Measurements from ENCODE around the gene MLXIP.

MLXIP gene

GRCh38 chr12:122078141-122079032, at the start of gene MLXIP:
Gene MLXIP (plus strand): TSS chr12:122078756. CDS start chr12:122078854, 98 bp downstream.
- in situ Hi-C loops (cut with HindIII; ENCODE audit: low pct_ligation_motif_present, low sequenced_read_pairs) = no loop called here
- Histone ChIP-seq H3K27me3 (replicated peaks) (no peaks in the 10 kb centered on the region), H3K36me3 (replicated peaks) (no peaks in the 10 kb centered on the region), H3K4me3 (ENCODE audit: low read depth, low read length) (peak within 1 kb of the TSS; percentile 88), H3K27ac (peak within 1 kb of the TSS; percentile 79)
- peak; percentile 86 for DNase-seq
- TF ChIP-seq CTCF (IDR thresholded peaks at IDR 0.05; ENCODE audit: low read depth, low read length, missing control alignments) = no peak

GRCh38 chr12:122028905-122029560, 49.5 kb upstream of the MLXIP start:
- Histone ChIP-seq H3K4me3 (ENCODE audit: low read depth, low read length) (no peak overlapping the region), H3K27me3 (replicated peaks) (no peaks in the 10 kb centered on the region), H3K36me3 (replicated peaks) (no peaks in the 10 kb centered on the region), H3K27ac (no peak overlapping the region)
- in situ Hi-C loops (cut with HindIII; ENCODE audit: low pct_ligation_motif_present, low sequenced_read_pairs) = no loop called here
- DNase-seq = no peak
- no peak for TF ChIP-seq CTCF (IDR thresholded peaks at IDR 0.05; ENCODE audit: low read depth, low read length, missing control alignments)

- Histone ChIP-seq H3K4me3 (ENCODE audit: low read depth, low read length) (no peak overlapping the region), H3K36me3 (replicated peaks) (no peaks in the 10 kb centered on the region), H3K27me3 (replicated peaks) (no peaks in the 10 kb centered on the region), H3K27ac (no peak overlapping the region)
- in situ Hi-C loops (cut with HindIII; ENCODE audit: low pct_ligation_motif_present, low sequenced_read_pairs) = no loop called here
- DNase-seq = no peak
- no peak for TF ChIP-seq CTCF (IDR thresholded peaks at IDR 0.05; ENCODE audit: low read depth, low read length, missing control alignments)
Observed at GRCh38 chr12:122029620-122030423, 48.7 kb upstream of the MLXIP start.

GRCh38 chr12:122030424-122031035, 48.0 kb upstream of the MLXIP start:
- in situ Hi-C loops (cut with HindIII; ENCODE audit: low pct_ligation_motif_present, low sequenced_read_pairs) = no loop called here
- no peak overlapping the region for H3K4me3 ChIP-seq (ENCODE audit: low read depth, low read length)
- no peaks in the 10 kb centered on the region for H3K36me3 ChIP-seq (replicated peaks)
- no peak for TF ChIP-seq CTCF (IDR thresholded peaks at IDR 0.05; ENCODE audit: low read depth, low read length, missing control alignments)
- no peaks in the 10 kb centered on the region for H3K27me3 ChIP-seq (replicated peaks)
- no peak overlapping the region for H3K27ac ChIP-seq
- no peak for DNase-seq

- H3K36me3 ChIP-seq (replicated peaks) = no peaks in the 10 kb centered on the region
- TF ChIP-seq CTCF (IDR thresholded peaks at IDR 0.05; ENCODE audit: low read depth, low read length, missing control alignments) = peak; percentile 85
- H3K27ac ChIP-seq = no peak overlapping the region
- in situ Hi-C loops (cut with HindIII; ENCODE audit: low pct_ligation_motif_present, low sequenced_read_pairs) = no loop called here
- no peak overlapping the region for H3K4me3 ChIP-seq (ENCODE audit: low read depth, low read length)
- peak; percentile 32 for DNase-seq
- no peaks in the 10 kb centered on the region for H3K27me3 ChIP-seq (replicated peaks)
Observed at GRCh38 chr12:122031342-122032216, 47.0 kb upstream of the MLXIP start.

All from brain microvascular endothelial cell (primary cell).